ENCODE results near the gene TMOD2.

TMOD2 gene

GRCh38 chr15:51736069-51736468 lies 15.3 kb upstream of the TMOD2 start:
- peak in 1 of 5 experiments; percentile 42 for DNase-seq

GRCh38 chr15:51736751-51737521 lies 14.5 kb upstream of the TMOD2 start:
- DNase-seq, result peak; percentile 22 to 69 (median 48)

GRCh38 chr15:51737522-51738305 lies 13.7 kb upstream of the TMOD2 start, which contains the start of gene LYSMD2:
Gene LYSMD2 (minus strand): TSS chr15:51737655. CDS start chr15:51737622, 33 bp downstream.
- peak; percentile 39 to 71 (median 54) for DNase-seq

GRCh38 chr15:51738553-51738952 lies 12.8 kb upstream of the TMOD2 start:
- DNase-seq, result no peak

GRCh38 chr15:51739061-51739712 lies 12.2 kb upstream of the TMOD2 start:
- DNase-seq, result no peak

- no peak for DNase-seq
Measured at GRCh38 chr15:51749307-51749706, 2.1 kb upstream of the TMOD2 start.

- DNase-seq, result no peak
Measured at GRCh38 chr15:51750186-51750585, 1.2 kb upstream of the TMOD2 start.

GRCh38 chr15:51751697-51752683 lies 593 bp downstream of the TMOD2 start:
- no peak for DNase-seq

- no peak for DNase-seq
Measured at GRCh38 chr15:51752888-51753287, 1.5 kb downstream of the TMOD2 start.

GRCh38 chr15:51754267-51754666 lies 2.9 kb downstream of the TMOD2 start:
- DNase-seq, result no peak

GRCh38 chr15:51755790-51756189 lies 4.4 kb downstream of the TMOD2 start:
- no peak for DNase-seq

- no peak for DNase-seq
Measured at GRCh38 chr15:51756482-51756881, 5.1 kb downstream of the TMOD2 start.

- no peak for DNase-seq
Measured at GRCh38 chr15:51757450-51757849, 6.1 kb downstream of the TMOD2 start.

GRCh38 chr15:51758645-51759044 lies 7.2 kb downstream of the TMOD2 start:
- DNase-seq, result no peak

- peak in 1 of 5 experiments; percentile 17 for DNase-seq
Measured at GRCh38 chr15:51759557-51760070, 8.2 kb downstream of the TMOD2 start.

- no peak for DNase-seq
Measured at GRCh38 chr15:51760805-51761204, 9.4 kb downstream of the TMOD2 start.

GRCh38 chr15:51765751-51766150 lies 14.4 kb downstream of the TMOD2 start:
- DNase-seq, result no peak

- DNase-seq, result no peak
Measured at GRCh38 chr15:51766341-51766740, 14.9 kb downstream of the TMOD2 start.

- peak in 1 of 5 experiments; percentile 18 for DNase-seq
Measured at GRCh38 chr15:51768018-51768417, 16.6 kb downstream of the TMOD2 start.

GRCh38 chr15:51770902-51771301 lies 19.5 kb downstream of the TMOD2 start:
- DNase-seq, result no peak

GRCh38 chr15:51771773-51772172 lies 20.4 kb downstream of the TMOD2 start:
- DNase-seq, result no peak

GRCh38 chr15:51774916-51775315 lies 23.5 kb downstream of the TMOD2 start:
- DNase-seq, result no peak
